B cell (primary cell): Measurements from ENCODE around the gene STT3B. TPM values are rescaled to one million over a fixed set of nuclear protein-coding genes. Genes with fewer than 3 reads are reported as not detected.

Source experiments
- ATAC-seq: fragments of 200-7000 bp; cut with Tn5 transposase; one replicate; pipeline ENCODE4 v1.10.0; 2021; ENCODE audit warnings: low read depth, mild to moderate bottlenecking, moderate number of reproducible peaks, moderate library complexity
- CTCF ChIA-PET: fragments of 350-600 bp; sonication (Branson Sonifier 250); formaldehyde crosslinking; loops from one replicate; lab custom pipeline; 2021; ENCODE audit warnings: antibody characterized with exemption, inconsistent platforms; lab: Charles Lee
- POLR2A ChIA-PET: fragments of 350-600 bp; sonication (Branson Sonifier 250); formaldehyde crosslinking; loops from one replicate; lab custom pipeline; 2021; ENCODE audit warnings: antibody characterized with exemption; lab: Charles Lee
- DNase-seq: peaks from one replicate; pipeline ENCODE4 v3.0.0; 2013
- H2AFZ ChIP-seq: 2 replicates; pipeline ENCODE4 v1.6.1; 2012; ENCODE audit warnings: mild to moderate bottlenecking, low read depth, low read length; ENCODE audit not compliant: insufficient read depth, poor library complexity, severe bottlenecking
- H3K27ac ChIP-seq, 2 donors: 1 replicate in 1 of 2; 2 replicates in 1 of 2; pipeline ENCODE4 v1.5.1; 2012 to 2013; ENCODE audit warnings: low read length in 2 of 2, mild to moderate bottlenecking in 2 of 2, moderate library complexity in 1 of 2
- H3K27me3 ChIP-seq, 4 experiments: fragments of 200-600 bp in 1 of 4; sonication (generic) in 1 of 4; replicated peaks in 1 of 4; 1 replicate in 2 of 4; 2 replicates in 2 of 4; pipeline versions ENCODE4 v1.6.1 to v1.7.0; 2013 to 2016; ENCODE audit warnings: low read length in 3 of 4, mild to moderate bottlenecking in 2 of 4, mixed read lengths in 1 of 4, moderate library complexity in 1 of 4; ENCODE audit not compliant: insufficient read depth in 4 of 4, control insufficient read depth in 3 of 4; ENCODE audit errors: control extremely low read depth in 1 of 4
- H3K36me3 ChIP-seq, 2 experiments: replicated peaks in 1 of 2; 1 replicate in 1 of 2; 2 replicates in 1 of 2; pipeline versions ENCODE4 v1.6.1 to v1.7.1; 2013; ENCODE audit warnings: low read length in 1 of 2; ENCODE audit not compliant: insufficient read depth in 2 of 2, control insufficient read depth in 1 of 2; ENCODE audit errors: control extremely low read depth in 1 of 2, extremely low read depth in 1 of 2
- H3K4me1 ChIP-seq, 2 donors: fragments of 200-600 bp in 1 of 2; sonication (generic) in 1 of 2; 1 replicate in 1 of 2; 2 replicates in 1 of 2; pipeline versions ENCODE4 v1.5.1 to v1.6.1; 2013 to 2017; ENCODE audit warnings: low read length in 2 of 2; ENCODE audit not compliant: control insufficient read depth in 2 of 2, insufficient read depth in 2 of 2
- H3K4me2 ChIP-seq: replicated peaks from 2 replicates; pipeline ENCODE3; 2012; ENCODE audit warnings: mild to moderate bottlenecking, low read depth, low read length; ENCODE audit not compliant: poor library complexity, severe bottlenecking
- H3K4me3 ChIP-seq, 5 experiments: fragments of 200-600 bp in 1 of 5; sonication (generic) in 1 of 5; 1 replicate in 3 of 5; 2 replicates in 2 of 5; pipeline versions ENCODE4 v1.5.1 to v1.7.0; 2011 to 2016; ENCODE audit warnings: low read length in 4 of 5, mild to moderate bottlenecking in 4 of 5, low read depth in 2 of 5, control low read depth in 1 of 5, moderate library complexity in 1 of 5; ENCODE audit not compliant: insufficient read depth in 1 of 5; ENCODE audit errors: control extremely low read depth in 1 of 5, extremely low read depth in 1 of 5
- H3K79me2 ChIP-seq: fragments of 200-600 bp; sonication (generic); one replicate; pipeline ENCODE4 v1.6.0; 2016; ENCODE audit warnings: low read length; ENCODE audit not compliant: control insufficient read depth, insufficient read depth
- H3K9ac ChIP-seq: fragments of 200-600 bp; sonication (generic); 2 replicates; pipeline ENCODE4 v1.6.1; 2017; ENCODE audit warnings: mild to moderate bottlenecking, low read length, moderate library complexity
- H3K9me3 ChIP-seq, 3 donors: one replicate each; pipeline versions ENCODE4 v1.6.1 to v1.7.1; 2013; ENCODE audit warnings: low read length in 2 of 3; ENCODE audit not compliant: control insufficient read depth in 2 of 3, insufficient read depth in 1 of 3; ENCODE audit errors: control extremely low read depth in 1 of 3
- H4K20me1 ChIP-seq: 2 replicates; pipeline ENCODE4 v1.6.0; 2012; ENCODE audit warnings: mild to moderate bottlenecking, low read length; ENCODE audit not compliant: insufficient read depth, control insufficient read depth, poor library complexity, severe bottlenecking
- H3K27ac Mint-ChIP-seq: one replicate; pipeline ENCODE4 v1.8.0; 2021; ENCODE audit warnings: mixed read lengths
- H3K27me3 Mint-ChIP-seq: one replicate; pipeline ENCODE4 v1.8.0; 2021; ENCODE audit warnings: mixed read lengths
- H3K4me1 Mint-ChIP-seq: one replicate; pipeline ENCODE4 v1.8.0; 2021; ENCODE audit warnings: mixed read lengths
- H3K4me3 Mint-ChIP-seq: one replicate; pipeline ENCODE4 v1.8.0; 2021; ENCODE audit warnings: mixed read lengths
- H3K9me3 Mint-ChIP-seq: one replicate; pipeline ENCODE4 v1.8.0; 2022; ENCODE audit warnings: mixed read lengths; ENCODE audit not compliant: insufficient read depth
- CTCF ChIP-seq: fragments of 200-600 bp; IDR thresholded peaks from one replicate; pipeline ENCODE4 v1.8.0; 2022; ENCODE audit warnings: antibody characterized with exemption, mild to moderate bottlenecking
- EZH2 ChIP-seq: IDR thresholded peaks from 2 replicates; pipeline ENCODE4 v1.6.1; 2012; ENCODE audit warnings: borderline replicate concordance, low read depth, mild to moderate bottlenecking, moderate library complexity, low read length; ENCODE audit not compliant: insufficient read depth, poor library complexity, severe bottlenecking
- WGBS: methylation state at CpG from one replicate; pipeline ENCODE4 v1.1.5; 2013; ENCODE audit warnings: missing lambda C conversion rate; ENCODE audit not compliant: insufficient coverage; 5-methylcytosine and 5-hydroxymethylcytosine counted together
- intact Hi-C: fragments of 100-400 bp; cut with micrococcal nuclease; formaldehyde crosslinking; loops from one replicate; pipeline ENCODE4 v1.10.0; 2022
- polyA plus RNA-seq: library from polyadenylated mRNA; depleted of rRNA; stranded (reverse); fragments of >200 nt; gene quantifications from 2 replicates; pipeline ENCODE4 v1.2.3, GENCODE V29; 2012
- total RNA-seq, 2 donors: library from RNA; stranded (reverse); fragments of 120-200 nt in 1 of 2; gene quantifications; 1 replicate in 1 of 2; 2 replicates in 1 of 2; pipeline versions ENCODE4 v1.2.3 to v1.2.4, GENCODE V29; 2013 to 2022

The STT3B gene
- total and polyA plus RNA-seq, 2 donors (not counting 1 experiment from before 2014, with no cell fraction given), result 35.4 to 79.2 TPM

- WGBS, result no CpG with 5 or more reads among the region's 1 CpG
- peaks cover 15% of the 10 kb centered on the region for H3K79me2 ChIP-seq
- no peaks in the 10 kb centered on the region for H3K36me3 ChIP-seq
- no peaks in the 10 kb centered on the region for H3K9me3 ChIP-seq
- H3K4me3 ChIP-seq, result no peak overlapping the region
- no peak overlapping the region for H3K27ac Mint-ChIP-seq
- H3K4me1 Mint-ChIP-seq, result peaks cover 9% of the 10 kb centered on the region
- H2AFZ ChIP-seq, result no peak overlapping the region
- DNase-seq (no peak), ATAC-seq (no peak)
- H3K27me3 ChIP-seq, result no peaks in the 10 kb centered on the region
- ChIA-PET CTCF (no interaction called here), POLR2A (no interaction called here)
- no peak overlapping the region for H3K4me3 Mint-ChIP-seq
- H3K4me1 ChIP-seq, result peaks cover 12 to 13% of the 10 kb centered on the region in 2 donors
- intact Hi-C loops, result no loop called here
- no peak overlapping the region for H3K27ac ChIP-seq
- no peak overlapping the region for H3K9ac ChIP-seq
- H3K9me3 Mint-ChIP-seq, result peaks cover 2% of the 10 kb centered on the region
- H4K20me1 ChIP-seq, result peaks cover 11% of the 10 kb centered on the region
- TF ChIP-seq EZH2 (no peak), CTCF (no peak)
- H3K27me3 Mint-ChIP-seq, result peaks cover 3% of the 10 kb centered on the region
- no peak overlapping the region for H3K4me2 ChIP-seq
Observed at GRCh38 chr3:31529421-31529820, 3.3 kb upstream of the STT3B start.

- POLR2A ChIA-PET, result no interaction called here
- H3K4me1 ChIP-seq, result peaks cover 19% of the 10 kb centered on the region in 2 donors
- H3K36me3 ChIP-seq, result no peaks in the 10 kb centered on the region
- no peak for ATAC-seq
- no peaks in the 10 kb centered on the region for H3K9me3 ChIP-seq
- CTCF ChIA-PET, result interaction anchor here (1.1 kb wide), 1 partner anchor 36 kb away, joined by 3 read pairs; no protein-coding TSS in a partner anchor
- DNase-seq, result no peak
- H3K4me3 ChIP-seq, result peak overlapping the region in 2 of 5 experiments; percentile 82 to 86
- H3K27ac Mint-ChIP-seq, result no peak overlapping the region
- 97% methylated on average over 7 of the region's 11 CpGs for WGBS
- TF ChIP-seq EZH2, result no peak
- no peak for TF ChIP-seq CTCF
- H3K4me1 Mint-ChIP-seq, result peaks cover 17% of the 10 kb centered on the region
- H3K9me3 Mint-ChIP-seq, result peaks cover 2% of the 10 kb centered on the region
- peak overlapping the region; percentile 91 for H2AFZ ChIP-seq
- no peak overlapping the region for H3K9ac ChIP-seq
- intact Hi-C loops, result loop anchor here (5.0 to 10.0 kb wide), 5 partner anchors 385 to 1567 kb away; partner anchors contain the start of genes CMTM7, GLB1 and TMPPE
- H4K20me1 ChIP-seq, result peaks cover 11% of the 10 kb centered on the region
- no peaks in the 10 kb centered on the region for H3K27me3 ChIP-seq
- H3K27ac ChIP-seq, result no peak overlapping the region
- H3K4me2 ChIP-seq, result peak overlapping the region; percentile 92
- peaks cover 24% of the 10 kb centered on the region for H3K79me2 ChIP-seq
- H3K4me3 Mint-ChIP-seq, result no peak overlapping the region
- peaks cover 3% of the 10 kb centered on the region for H3K27me3 Mint-ChIP-seq
Observed at GRCh38 chr3:31530039-31530959, 2.4 kb upstream of the STT3B start.
